ENCODE data around the gene PGPEP1.

- TF ChIP-seq CTCF (IDR thresholded peaks at IDR 0.05): no peak
- no peak for TF ChIP-seq POLR2A (IDR thresholded peaks at IDR 0.05)
Measured at GRCh38 chr19:18350490-18350889, 10.1 kb downstream of the PGPEP1 start.
